Uterus (tissue), 2 donors: Measurements from ENCODE around the gene PCDHGA11.
"Not testable (repeated sequence)": the region's sequence is repeated elsewhere in the genome, so short reads cannot be mapped to it uniquely, and the experiment has no call there.

ENCODE experiments used
- CTCF ChIP-seq, 4 experiments: fragments of 200-600 bp in 2 of 4; fragments of 450-650 bp in 2 of 4; sonication (generic) in 2 of 4; IDR thresholded peaks; one replicate each; pipeline ENCODE4 v1.5.1; 2016 to 2019; ENCODE audit warnings: antibody characterized with exemption in 4 of 4, mild to moderate bottlenecking in 2 of 4, moderate library complexity in 1 of 4
- POLR2A ChIP-seq, 2 donors: fragments of 450-650 bp; IDR thresholded peaks; one replicate each; pipeline ENCODE4 v1.6.1; 2016; ENCODE audit warnings: antibody characterized with exemption in 2 of 2, mild to moderate bottlenecking in 1 of 2, moderate library complexity in 1 of 2

- TF ChIP-seq POLR2A (IDR thresholded peaks at IDR 0.05): not testable (repeated sequence)
- TF ChIP-seq CTCF (IDR thresholded peaks at IDR 0.05): peak; percentile 13 to 40 (median 28)
These were observed 12.9 kb upstream of the PCDHGA11 start, which contains the start of gene PCDHGB6 for GRCh38 chr5:141407790-141408505.
